Memory B cell (primary cell): ENCODE data around the gene VAV2.
A peak's percentile ranks its signal among the peaks of the same experiment; 100 is the strongest.

Experiments
- ATAC-seq: fragments of 150-1000 bp; cut with Tn5 transposase; 2 replicates; pipeline ENCODE4 v1.10.0; 2021; ENCODE audit warnings: low read depth, mild to moderate bottlenecking, moderate library complexity
- DNase-seq, 2 donors: peaks; one replicate each; pipeline ENCODE4 v3.0.0; 2022; ENCODE audit warnings: low spot score in 2 of 2
- H3K27ac Mint-ChIP-seq: one replicate; pipeline ENCODE4 v1.8.0; 2022; ENCODE audit warnings: mild to moderate bottlenecking, moderate library complexity, mixed read lengths
- H3K27me3 Mint-ChIP-seq: one replicate; pipeline ENCODE4 v1.8.0; 2022; ENCODE audit warnings: mixed read lengths
- H3K36me3 Mint-ChIP-seq: one replicate; pipeline ENCODE4 v1.8.0; 2022; ENCODE audit warnings: mild to moderate bottlenecking, mixed read lengths
- H3K4me1 Mint-ChIP-seq: one replicate; pipeline ENCODE4 v1.8.0; 2022; ENCODE audit warnings: mixed read lengths
- H3K4me3 Mint-ChIP-seq: one replicate; pipeline ENCODE4 v1.8.0; 2022; ENCODE audit warnings: mild to moderate bottlenecking, moderate library complexity, mixed read lengths
- H3K9me3 Mint-ChIP-seq: one replicate; pipeline ENCODE4 v1.8.0; 2022; ENCODE audit warnings: mixed read lengths

VAV2 gene

DNA sequence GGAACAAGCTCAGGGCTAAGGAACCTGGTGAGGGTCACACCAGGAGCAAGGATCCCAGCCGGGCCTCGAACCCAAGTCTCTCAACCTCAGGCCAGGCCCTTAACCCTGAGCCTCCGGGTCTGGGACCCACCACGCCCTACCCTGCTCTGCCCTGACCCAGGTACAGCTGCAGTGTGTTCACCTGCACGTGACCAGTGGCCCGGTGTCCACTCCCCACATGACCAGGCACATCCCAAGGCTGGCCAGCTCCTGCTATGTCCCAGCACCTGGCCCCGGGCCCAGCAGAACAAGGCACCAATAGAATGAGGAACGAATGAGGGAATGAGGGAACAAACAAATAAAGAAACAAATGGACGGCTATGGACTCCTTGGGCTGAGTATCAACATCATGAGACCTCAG lies 142.0 kb downstream of the VAV2 start:
- H3K9me3 Mint-ChIP-seq: no peaks in the 10 kb centered on the region
- peaks cover 46% of the 10 kb centered on the region for H3K4me1 Mint-ChIP-seq
- no peak for DNase-seq
- H3K4me3 Mint-ChIP-seq: no peak overlapping the region
- H3K27ac Mint-ChIP-seq: peak overlapping the region; percentile 25
- ATAC-seq: no peak
- H3K36me3 Mint-ChIP-seq: peaks cover 18% of the 10 kb centered on the region
- no peaks in the 10 kb centered on the region for H3K27me3 Mint-ChIP-seq

DNA sequence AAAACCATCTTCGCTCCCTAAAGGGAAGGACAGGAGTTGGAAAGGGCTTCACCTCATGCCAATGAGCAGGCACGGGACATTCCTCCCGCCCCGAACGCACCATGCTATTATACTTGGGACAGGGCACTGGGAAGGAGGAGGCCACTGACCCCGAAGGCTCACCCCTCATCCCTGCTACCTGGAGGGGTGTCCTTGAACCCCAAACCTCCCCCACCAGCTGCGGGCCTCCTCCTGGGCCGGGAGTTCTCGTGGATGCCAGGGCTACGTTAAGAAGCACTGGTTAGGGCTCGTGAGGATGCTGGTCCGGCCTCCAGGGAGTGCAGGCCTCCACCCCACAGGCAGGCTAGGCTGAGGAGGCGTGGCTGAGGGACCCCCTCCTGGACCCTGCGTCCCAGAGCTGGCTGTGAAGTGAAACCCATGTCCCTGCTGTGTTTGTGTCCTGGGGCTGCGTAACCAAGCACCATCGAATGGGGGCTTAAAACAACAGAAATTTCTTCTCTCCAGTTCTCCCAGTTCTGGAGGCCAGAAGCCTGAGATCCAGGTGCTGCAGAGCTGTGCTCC lies 142.9 kb downstream of the VAV2 start:
- DNase-seq (no peak), ATAC-seq (no peak)
- H3K36me3 Mint-ChIP-seq: peaks cover 17% of the 10 kb centered on the region
- no peaks in the 10 kb centered on the region for H3K9me3 Mint-ChIP-seq
- H3K27ac Mint-ChIP-seq: peak overlapping the region; percentile 35
- H3K4me3 Mint-ChIP-seq: no peak overlapping the region
- H3K27me3 Mint-ChIP-seq: no peaks in the 10 kb centered on the region
- peaks cover 44% of the 10 kb centered on the region for H3K4me1 Mint-ChIP-seq

DNA sequence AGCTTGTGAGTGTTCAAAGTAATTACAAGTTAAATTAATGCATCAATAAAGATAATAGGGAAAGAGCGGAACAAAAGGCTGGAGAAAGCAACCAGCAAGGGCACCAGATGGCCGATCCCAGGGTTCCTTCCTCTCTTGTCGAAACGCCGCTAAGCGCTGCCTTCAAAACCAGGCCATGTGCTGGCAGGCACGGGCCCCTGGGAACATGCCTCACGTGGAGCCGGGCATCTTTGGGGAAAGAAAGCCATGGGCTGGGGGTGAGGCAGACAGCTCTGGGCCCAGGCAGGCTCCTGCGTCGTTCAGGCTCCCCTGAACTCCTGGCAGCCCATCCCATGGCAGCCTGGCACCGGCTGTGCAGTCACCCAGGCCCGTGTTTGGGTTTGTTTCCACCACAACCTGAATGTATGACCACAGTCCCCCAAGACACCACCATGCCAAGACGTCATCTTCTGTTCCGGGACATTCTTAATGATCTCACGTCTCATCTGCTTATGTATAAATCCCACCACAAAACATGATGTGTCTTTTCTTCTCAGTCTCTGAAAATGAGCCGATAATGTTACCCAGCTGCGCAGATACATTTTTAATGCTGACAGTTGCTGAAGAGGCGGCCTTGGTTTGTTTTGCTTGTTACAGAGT lies 143.5 kb downstream of the VAV2 start:
- no peak for DNase-seq
- peaks cover 14% of the 10 kb centered on the region for H3K36me3 Mint-ChIP-seq
- H3K4me1 Mint-ChIP-seq: peaks cover 39% of the 10 kb centered on the region
- ATAC-seq: no peak
- no peaks in the 10 kb centered on the region for H3K27me3 Mint-ChIP-seq
- H3K4me3 Mint-ChIP-seq: no peak overlapping the region
- H3K9me3 Mint-ChIP-seq: no peaks in the 10 kb centered on the region
- H3K27ac Mint-ChIP-seq: no peak overlapping the region

DNA sequence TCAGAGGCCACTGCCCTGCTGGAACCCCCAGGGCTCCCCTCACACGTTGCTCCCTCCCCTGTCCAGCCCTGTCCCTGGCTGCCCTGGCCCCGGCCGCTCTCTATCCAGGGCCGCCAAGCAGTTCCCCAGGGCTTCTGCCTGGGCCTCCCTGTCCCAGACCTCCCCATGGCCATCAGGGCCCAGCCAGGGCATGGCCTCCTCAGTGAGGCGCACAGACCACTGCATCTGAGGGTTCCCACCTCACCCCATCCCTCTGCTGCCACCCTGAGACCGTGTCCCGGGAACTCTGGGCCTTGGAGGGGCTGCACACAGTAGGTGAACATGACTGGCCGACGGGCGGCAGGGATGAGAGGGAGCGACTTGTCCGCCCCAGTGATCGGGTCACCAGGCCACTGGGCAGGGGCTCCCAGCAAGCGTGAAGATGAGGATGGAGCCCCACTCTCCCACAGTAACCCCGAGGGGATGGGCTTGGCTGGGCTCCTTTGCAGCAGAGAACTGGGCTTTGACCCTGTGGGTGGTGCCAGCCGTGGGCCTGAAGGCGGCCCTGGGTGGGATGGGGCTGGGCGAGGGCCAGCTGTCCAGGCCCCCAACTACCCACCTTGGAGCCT lies 145.5 kb downstream of the VAV2 start:
- H3K27me3 Mint-ChIP-seq: no peaks in the 10 kb centered on the region
- peaks cover 9% of the 10 kb centered on the region for H3K36me3 Mint-ChIP-seq
- no peak overlapping the region for H3K4me3 Mint-ChIP-seq
- ATAC-seq: no peak
- H3K4me1 Mint-ChIP-seq: peaks cover 31% of the 10 kb centered on the region
- no peaks in the 10 kb centered on the region for H3K9me3 Mint-ChIP-seq
- no peak overlapping the region for H3K27ac Mint-ChIP-seq
- no peak for DNase-seq

DNA sequence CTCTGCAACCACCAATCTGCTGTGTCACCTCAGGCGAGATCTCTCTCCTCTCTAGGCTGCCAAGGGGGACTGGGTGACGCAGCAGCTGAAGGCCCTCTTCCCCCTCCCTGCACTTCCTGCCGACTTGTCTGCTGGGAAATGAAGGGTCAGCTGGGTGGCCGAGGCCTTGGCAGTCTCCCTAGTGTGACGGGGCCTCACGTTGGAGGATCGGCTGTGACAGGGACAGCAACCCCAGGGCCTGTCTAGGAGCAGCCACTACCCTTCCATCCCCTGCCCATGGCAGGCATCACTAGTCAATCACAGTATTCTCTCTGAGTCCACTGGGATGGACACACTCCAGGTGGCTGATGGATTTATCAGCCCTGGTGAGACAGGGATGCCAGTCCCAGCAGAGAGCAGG lies 146.7 kb downstream of the VAV2 start:
- Mint-ChIP-seq H3K9me3 (no peaks in the 10 kb centered on the region), H3K27me3 (no peaks in the 10 kb centered on the region), H3K4me1 (peaks cover 23% of the 10 kb centered on the region)

DNA sequence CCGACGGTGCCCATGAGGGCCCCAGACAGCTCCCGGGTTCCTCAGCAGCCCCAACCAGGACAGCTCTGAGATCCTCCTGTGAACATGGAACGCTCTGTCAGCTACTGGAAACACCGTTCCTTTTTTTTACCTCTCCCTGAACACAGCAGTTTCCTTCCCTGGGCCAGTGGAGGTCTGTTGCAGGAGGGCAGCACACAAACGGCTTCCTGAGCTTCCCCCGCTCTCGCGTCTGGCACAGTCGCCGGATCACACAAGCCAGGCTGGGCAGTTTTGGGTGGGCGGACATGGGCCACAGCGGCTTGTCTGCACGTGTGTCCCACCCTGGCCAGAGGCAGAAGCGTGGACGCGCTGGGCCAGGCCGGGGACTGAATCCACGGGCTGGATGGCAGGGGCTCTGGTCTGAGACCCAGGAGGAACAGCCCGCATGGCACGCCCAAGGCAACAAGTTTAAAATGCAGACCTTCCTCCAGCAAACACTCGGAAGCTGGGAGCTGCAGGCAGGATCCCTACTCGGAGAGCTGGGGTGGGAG lies 147.2 kb downstream of the VAV2 start:
- H3K27ac Mint-ChIP-seq: no peak overlapping the region
- H3K4me1 Mint-ChIP-seq: peaks cover 28% of the 10 kb centered on the region
- ATAC-seq (no peak), DNase-seq (no peak)
- H3K36me3 Mint-ChIP-seq: peaks cover 5% of the 10 kb centered on the region
- no peaks in the 10 kb centered on the region for H3K9me3 Mint-ChIP-seq
- H3K27me3 Mint-ChIP-seq: no peaks in the 10 kb centered on the region
- no peak overlapping the region for H3K4me3 Mint-ChIP-seq

More for the DNA sequence above, 146.7 kb downstream of the VAV2 start:
- ATAC-seq (no peak), DNase-seq (no peak)
- Mint-ChIP-seq H3K27ac (peak overlapping the region; percentile 35), H3K36me3 (peaks cover 5% of the 10 kb centered on the region), H3K4me3 (no peak overlapping the region)

DNA sequence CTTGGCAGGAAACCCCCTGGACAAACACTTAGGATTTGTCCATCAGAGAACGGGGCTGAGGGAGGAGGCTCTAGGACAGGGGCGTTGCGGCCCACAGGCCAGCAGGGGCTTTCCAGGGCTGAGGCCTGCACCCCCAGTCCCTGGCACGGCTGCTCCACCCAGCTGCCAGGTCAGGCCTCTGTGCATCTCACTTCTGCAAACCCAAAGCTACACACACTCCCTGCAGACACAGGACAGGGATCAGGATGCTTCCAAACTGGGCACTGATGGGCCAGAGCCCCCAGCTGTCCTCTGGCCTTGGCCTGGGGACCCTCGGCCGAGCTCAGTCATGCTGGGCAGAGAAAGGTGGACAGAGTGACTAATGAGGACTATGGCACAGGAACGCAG lies 147.7 kb downstream of the VAV2 start:
- ATAC-seq: no peak
- Mint-ChIP-seq H3K9me3 (no peaks in the 10 kb centered on the region), H3K4me3 (no peak overlapping the region), H3K27me3 (no peaks in the 10 kb centered on the region), H3K4me1 (peaks cover 29% of the 10 kb centered on the region), H3K27ac (peak overlapping the region; percentile 60), H3K36me3 (peaks cover 5% of the 10 kb centered on the region)
- no peak for DNase-seq

DNA sequence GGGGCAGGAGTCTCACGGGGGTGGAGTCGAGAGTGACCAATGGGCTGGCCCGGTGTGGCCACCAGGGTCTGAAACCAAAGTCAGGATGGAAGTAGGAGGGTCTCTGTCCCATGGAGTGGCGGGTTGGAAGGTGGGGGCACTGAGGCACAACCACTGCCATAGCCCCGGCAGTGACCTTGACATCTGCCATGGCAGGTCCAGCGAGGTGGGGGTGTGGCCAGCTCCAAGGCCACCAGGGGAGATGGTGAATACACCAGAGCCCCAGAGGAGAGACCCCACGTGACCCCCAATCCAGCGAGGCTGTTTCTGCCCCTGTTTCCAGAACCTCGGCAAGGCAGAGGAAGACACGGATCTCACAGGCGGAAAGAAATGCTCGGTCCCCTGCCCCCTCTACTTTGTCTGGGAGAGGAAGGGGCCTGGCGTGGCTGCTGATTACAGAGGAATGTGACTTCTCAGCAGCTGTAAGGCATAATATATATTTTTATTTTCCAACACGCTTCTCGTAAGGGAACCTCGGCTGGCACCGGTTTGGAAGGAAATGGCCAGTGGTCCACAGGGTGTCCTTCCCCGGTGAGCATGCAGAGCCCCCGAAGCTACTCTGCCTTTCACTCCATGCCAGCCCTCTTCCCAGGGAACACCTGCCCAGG lies 148.2 kb downstream of the VAV2 start:
- no peak overlapping the region for H3K4me3 Mint-ChIP-seq
- no peaks in the 10 kb centered on the region for H3K9me3 Mint-ChIP-seq
- peaks cover 31% of the 10 kb centered on the region for H3K4me1 Mint-ChIP-seq

DNA sequence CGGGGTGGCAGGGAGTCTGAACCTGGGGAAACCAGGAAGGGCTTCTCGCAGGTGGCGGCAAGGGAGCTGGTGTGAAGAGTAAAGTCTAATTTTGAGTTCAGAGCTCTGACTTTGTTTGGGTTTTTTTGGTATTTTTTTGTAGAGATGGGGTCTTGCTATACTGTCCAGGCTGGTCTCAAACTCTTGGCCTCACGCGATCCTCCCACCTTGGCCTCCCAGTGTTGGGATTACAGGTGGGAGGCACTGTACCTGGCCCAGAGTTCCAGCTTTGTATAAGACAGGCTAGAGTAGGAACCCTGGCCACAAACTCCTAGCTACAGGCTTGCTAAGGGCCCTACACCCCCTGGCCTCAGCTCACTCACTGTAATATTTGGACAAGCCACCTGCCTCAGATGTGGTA lies 148.9 kb downstream of the VAV2 start:
- DNase-seq (no peak), ATAC-seq (no peak)
- Mint-ChIP-seq H3K36me3 (peaks cover 10% of the 10 kb centered on the region), H3K27ac (peak overlapping the region; percentile 60), H3K9me3 (no peaks in the 10 kb centered on the region), H3K27me3 (no peaks in the 10 kb centered on the region), H3K4me1 (peaks cover 35% of the 10 kb centered on the region), H3K4me3 (no peak overlapping the region)

More for the DNA sequence above, 148.2 kb downstream of the VAV2 start:
- Mint-ChIP-seq H3K27me3 (no peaks in the 10 kb centered on the region), H3K27ac (peak overlapping the region; percentile 60), H3K36me3 (peaks cover 8% of the 10 kb centered on the region)
- ATAC-seq: no peak
- DNase-seq: no peak

DNA sequence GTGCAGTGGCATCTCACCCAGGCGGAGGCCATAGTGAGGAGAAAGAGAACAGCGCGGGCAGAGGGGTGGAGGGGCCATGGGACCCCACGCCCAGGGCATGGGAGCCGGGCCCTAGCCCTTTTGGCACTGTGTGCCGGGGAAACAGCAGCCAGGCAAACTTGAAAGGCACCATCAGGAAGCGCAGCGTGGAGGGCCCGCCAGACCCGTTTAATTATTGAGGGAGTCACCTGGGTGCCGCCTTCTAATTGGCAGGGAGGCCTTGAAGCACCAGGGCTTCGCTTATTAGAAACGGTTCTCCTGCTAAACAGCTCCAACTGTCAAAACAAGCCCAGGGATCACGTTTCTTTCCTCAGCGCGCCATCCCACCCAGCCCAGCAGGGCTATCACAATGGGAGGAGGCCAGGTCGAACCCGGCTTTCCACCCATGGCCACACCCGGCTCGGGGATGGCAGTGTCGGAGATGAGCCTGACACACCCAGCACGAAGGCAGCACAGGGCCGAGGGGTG lies 149.3 kb downstream of the VAV2 start:
- Mint-ChIP-seq H3K4me3 (no peak overlapping the region), H3K36me3 (peaks cover 10% of the 10 kb centered on the region), H3K9me3 (no peaks in the 10 kb centered on the region), H3K4me1 (peaks cover 39% of the 10 kb centered on the region), H3K27me3 (no peaks in the 10 kb centered on the region), H3K27ac (peak overlapping the region; percentile 47)
- no peak for ATAC-seq
- DNase-seq: no peak

DNA sequence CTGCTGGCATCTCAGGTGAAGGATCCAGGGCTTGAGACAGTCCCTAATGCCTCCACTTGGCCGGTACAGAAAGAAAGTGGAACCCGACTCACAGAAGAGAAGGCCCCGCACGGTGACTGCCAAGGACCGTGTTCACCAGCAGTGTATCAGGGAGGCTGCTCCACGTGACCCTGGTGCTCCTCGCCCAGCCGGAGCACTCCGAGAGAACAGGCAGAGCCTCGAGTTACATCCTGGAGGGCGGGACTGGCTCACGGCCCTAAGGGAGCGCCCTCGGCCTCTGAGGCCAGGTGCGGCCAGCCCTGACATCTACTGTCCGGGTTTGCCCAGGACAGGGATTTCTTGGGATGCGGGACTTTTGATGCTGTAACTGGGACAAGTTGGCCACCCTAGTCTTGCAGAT lies 149.9 kb downstream of the VAV2 start:
- ATAC-seq (no peak), DNase-seq (no peak)
- no peaks in the 10 kb centered on the region for H3K9me3 Mint-ChIP-seq
- peak overlapping the region; percentile 47 for H3K27ac Mint-ChIP-seq
- H3K4me1 Mint-ChIP-seq: peaks cover 40% of the 10 kb centered on the region
- H3K36me3 Mint-ChIP-seq: peaks cover 10% of the 10 kb centered on the region
- H3K4me3 Mint-ChIP-seq: no peak overlapping the region
- no peaks in the 10 kb centered on the region for H3K27me3 Mint-ChIP-seq

DNA sequence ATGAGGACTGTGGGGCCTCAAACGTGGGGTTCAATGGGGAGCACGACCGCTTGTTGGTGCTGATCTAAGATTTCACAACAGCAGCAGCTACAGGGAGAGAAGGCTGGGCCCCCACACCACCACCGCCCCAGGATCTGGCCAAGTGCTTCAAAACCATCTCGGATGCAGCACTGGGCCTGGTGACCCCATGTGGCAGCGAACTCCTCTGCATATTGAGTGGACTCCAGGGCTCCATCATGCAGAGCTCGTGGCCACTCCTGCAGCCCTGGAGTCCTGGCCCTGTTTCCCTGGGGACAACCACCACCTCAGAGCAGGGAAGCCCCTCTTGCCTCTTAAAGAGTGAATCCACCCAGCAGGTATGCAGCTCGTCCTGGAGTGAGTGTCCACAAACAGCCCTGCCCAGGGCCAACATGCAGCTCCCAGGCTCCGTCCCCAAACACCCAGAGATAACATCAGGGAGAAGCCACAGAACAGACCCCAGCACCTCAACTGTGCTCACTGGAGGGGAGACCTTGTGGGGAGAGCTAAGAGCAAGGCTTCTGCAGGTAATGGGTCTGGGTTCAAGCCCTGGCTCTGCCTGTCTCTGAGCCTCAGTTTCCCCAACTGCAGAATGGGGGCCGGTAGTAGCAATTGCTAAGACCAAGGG lies 150.8 kb downstream of the VAV2 start:
- Mint-ChIP-seq H3K4me1 (peaks cover 37% of the 10 kb centered on the region), H3K36me3 (peaks cover 8% of the 10 kb centered on the region), H3K27ac (no peak overlapping the region), H3K4me3 (no peak overlapping the region), H3K9me3 (no peaks in the 10 kb centered on the region), H3K27me3 (no peaks in the 10 kb centered on the region)
- DNase-seq (no peak), ATAC-seq (no peak)

DNA sequence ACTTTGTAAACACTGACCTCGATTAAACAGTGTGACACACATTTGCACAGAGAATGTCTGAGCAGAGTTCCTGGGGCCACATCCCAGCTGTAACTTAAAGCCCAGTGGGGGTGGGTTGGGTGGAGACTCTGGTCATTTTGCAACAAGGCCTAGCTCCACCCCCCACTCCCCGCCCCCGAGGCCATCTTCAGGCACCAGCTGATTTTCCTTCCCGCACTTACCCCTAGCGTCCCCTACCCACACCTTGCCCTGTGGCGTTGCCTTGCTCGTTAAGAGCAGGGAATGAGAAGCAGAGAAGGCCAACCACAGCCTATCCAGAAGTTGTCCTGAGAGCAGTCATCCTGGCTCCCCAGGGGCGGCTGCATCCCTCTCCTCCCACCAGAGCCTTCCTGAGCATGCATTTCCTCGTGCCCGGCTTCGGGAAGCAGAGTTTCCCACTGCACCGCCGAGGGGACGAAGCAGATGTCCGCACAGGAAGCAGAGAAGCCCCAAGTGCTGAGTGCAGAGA lies 152.2 kb downstream of the VAV2 start:
- Mint-ChIP-seq H3K36me3 (peaks cover 8% of the 10 kb centered on the region), H3K27ac (no peak overlapping the region), H3K4me1 (peaks cover 34% of the 10 kb centered on the region), H3K9me3 (no peaks in the 10 kb centered on the region), H3K27me3 (no peaks in the 10 kb centered on the region), H3K4me3 (no peak overlapping the region)
- no peak for DNase-seq
- no peak for ATAC-seq
